ENCODE data around the gene ROBO2.

The ROBO2 gene

DNA sequence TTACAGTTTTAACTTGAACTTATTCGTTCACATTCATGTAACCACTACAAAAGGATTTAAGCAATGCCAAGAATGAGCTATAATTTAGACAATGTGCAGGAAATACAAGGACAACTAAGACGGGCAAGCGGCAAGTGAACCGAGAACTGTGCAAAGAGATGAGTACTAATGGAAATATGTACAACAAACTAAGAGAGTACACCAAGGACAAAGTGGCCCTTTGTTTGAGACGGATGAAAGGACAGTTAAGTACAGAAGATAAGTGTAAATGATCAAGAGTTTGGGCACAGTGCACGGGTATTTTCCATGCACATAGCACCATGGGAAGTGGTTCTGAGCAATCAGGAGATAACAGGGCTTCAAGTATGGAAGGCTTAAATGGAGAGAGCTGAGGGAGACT is 281.7 kb downstream of the ROBO2 start:
- in situ Hi-C loops (cut with MboI; ENCODE audit: low sequenced_read_pairs), result no loop called here

DNA sequence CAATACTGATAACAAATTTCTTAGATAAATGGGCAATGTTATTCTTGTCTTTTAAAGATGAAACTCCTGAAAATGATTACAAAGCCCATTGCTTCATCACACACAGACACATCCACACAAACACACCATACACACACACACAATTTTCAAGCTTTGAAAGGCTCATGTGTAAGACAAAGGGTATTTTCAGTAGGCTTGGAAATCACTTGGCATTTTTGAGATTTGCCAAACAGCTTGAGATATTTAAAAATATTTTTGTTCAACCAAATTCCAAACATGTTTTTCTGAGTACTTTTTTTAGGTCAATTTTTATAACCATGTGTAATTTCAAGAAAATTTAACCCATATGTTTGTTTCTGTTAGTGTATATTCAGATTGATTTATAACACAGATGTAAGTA is 283.7 kb downstream of the ROBO2 start:
- in situ Hi-C loops (cut with MboI; ENCODE audit: low sequenced_read_pairs), result no loop called here

DNA sequence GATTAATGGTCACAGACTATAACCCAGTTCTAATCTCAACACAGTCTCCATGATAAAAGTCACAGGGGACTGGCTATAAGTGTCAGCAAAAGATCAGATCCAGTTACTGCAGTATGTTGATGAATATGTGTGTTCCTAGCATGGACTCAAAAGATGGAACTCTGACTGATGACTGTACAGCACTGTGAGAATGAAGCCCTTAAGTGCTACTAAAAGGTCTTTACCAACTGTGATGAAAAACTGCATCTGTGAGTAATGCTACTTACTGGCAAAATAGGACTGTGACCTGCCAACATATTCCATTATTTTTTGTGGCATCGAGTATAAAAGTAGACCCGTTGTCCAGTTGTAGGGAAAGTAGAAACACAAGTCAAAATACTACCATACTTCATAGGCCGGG is 284.2 kb downstream of the ROBO2 start:
- in situ Hi-C loops (cut with MboI; ENCODE audit: low sequenced_read_pairs), result no loop called here

DNA sequence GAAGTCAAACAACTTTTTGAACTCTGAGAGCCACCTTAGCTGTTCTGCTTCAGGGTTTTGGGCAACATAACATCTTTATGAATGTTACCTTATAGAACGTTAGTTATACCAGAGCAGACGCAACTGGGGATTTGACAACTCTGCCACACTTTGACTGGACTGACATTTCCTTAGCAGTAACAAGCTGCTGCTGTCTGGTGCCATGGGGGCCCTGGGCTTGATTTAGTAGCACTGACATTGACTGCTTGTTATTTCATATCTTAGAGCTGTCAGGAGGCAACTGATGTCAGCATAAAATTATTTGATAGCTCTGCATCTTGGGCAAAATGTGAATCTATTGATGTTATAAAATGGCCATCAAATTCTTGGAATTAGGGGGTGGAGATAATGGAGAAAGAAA is 285.4 kb downstream of the ROBO2 start:
- in situ Hi-C loops (cut with MboI; ENCODE audit: low sequenced_read_pairs), result no loop called here

DNA sequence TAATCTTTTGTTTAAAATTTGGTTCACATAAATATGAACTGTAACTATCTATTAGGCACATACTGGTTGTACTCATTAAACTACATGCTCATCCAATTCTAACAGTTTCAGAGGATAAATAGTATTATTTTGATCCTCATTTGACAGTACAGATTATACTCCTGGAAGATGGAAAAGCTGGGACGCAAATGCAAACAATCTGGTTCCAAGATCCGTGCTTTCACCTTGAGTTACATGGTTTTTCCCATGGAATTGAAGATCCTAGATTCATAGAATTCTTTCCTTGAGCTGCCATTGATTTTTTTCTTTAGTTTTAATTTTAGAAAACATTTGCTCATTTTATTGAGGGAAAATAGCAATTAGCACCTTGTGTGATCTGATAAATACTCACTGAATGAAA is 285.8 kb downstream of the ROBO2 start:
- in situ Hi-C loops (cut with MboI; ENCODE audit: low sequenced_read_pairs), result no loop called here

DNA sequence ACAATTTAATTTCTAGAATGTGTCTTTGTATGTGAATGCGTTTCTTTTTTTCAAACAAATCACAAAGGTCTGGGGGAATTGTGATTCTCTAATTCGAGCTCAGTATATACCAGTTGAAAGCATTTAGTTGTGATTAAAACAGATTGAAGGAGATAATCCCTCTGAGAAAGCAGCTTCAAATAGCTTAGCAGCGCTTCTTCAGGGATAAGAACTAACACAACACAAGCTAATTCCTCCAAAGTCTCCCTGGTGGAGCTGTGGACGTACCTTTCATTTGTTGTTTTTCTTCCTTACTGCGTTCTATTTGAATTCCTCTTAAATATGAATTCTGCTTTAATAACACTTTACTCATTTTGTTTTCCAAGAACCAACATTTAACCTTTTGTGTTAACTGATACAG is 286.7 kb downstream of the ROBO2 start:
- in situ Hi-C loops (cut with MboI; ENCODE audit: low sequenced_read_pairs), result no loop called here

DNA sequence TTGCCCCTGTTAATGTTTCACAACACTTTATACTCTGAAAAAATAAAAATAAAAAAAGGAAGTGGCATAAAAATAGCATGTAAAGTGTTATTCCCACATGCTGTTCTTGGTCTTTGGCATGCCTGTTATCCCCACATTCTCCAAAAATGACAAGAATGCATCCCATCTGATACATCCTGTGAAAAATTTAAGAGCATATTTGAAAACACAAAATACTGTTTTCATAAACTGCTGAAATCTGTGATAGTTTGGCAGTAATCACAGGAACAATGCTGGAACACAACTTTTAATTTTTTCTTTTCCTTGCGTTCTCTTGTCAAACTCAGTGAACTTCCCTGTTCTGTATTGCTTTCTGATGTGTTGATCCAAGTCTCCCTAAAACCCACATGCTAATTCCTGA is 288.8 kb downstream of the ROBO2 start:
- in situ Hi-C loops (cut with MboI; ENCODE audit: low sequenced_read_pairs), result no loop called here

DNA sequence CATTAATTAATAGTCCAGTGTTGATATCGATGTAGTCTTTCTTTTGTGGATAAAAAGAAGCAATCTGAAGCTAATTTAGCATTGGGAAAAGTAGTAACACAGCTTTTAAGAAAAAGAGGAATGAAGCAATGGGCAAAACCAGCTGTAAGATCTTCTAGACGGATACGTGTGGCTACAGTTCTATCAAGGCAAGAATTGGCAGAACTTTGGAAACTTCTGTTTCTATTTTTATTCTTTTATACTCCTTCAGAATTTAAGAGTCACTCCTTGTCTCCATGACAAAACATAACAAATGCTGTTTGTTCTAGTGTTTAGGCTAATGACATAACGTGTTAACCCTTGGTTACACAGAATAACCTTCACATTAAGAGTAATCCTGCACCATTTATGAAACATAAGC is 289.2 kb downstream of the ROBO2 start:
- in situ Hi-C loops (cut with MboI; ENCODE audit: low sequenced_read_pairs), result no loop called here

DNA sequence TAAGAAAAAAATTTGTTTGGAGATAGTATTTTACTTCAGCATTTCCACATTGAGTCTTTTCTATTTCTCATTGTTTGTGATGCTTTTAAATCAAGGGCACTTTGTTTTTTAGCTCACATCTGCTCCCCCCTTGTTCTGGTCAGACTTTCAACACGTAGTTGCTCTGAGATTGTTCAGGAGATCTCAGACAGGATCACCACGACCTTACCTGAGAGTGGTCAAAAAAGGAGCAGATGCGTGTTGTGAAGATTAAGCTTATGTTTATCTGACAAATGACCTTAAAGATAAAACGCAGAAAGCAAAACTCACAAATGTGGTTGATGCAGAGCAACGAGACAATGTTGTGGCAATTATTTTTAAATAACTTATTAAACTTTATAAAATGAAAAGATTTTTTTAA is 298.3 kb downstream of the ROBO2 start:
- in situ Hi-C loops (cut with MboI; ENCODE audit: low sequenced_read_pairs), result no loop called here

DNA sequence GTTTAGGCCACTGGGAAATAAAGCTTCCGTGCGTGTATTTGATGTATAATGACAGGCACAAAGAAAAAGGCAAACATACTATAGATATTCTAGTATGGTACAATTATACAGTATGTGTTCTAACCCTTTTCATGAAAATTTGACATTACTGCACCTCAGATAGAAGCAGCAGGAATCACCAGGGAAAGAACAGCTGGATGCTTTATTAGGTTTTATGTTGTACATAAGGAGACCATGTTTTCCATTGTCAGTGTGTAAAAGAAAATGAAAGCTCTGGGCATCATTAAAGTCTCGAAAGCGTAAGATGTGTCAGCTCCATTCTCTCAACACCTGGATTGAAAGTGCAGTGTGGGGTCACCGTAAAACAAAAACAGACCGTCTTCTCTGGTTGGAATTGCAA is 302.1 kb downstream of the ROBO2 start:
- in situ Hi-C loops (cut with MboI; ENCODE audit: low sequenced_read_pairs), result no loop called here

DNA sequence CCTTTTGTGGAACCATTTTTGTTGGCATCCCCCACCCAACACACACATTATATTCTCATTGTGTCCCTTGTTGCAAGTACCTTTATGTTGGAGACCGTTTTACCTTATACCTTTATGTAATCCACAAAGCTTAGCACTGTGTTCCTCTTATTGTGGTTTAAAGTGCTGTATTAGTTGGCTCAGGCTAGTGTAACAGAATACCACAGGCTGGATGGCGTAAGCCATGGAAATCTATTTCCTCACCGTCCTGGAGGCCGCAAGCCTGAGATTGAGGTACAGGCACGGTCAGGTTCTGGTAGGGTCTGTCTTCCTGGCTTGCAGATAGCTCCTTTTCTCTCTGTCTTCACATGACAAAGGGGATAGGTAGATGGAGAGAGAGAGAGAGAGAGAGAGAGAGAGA is 302.8 kb downstream of the ROBO2 start:
- in situ Hi-C loops (cut with MboI; ENCODE audit: low sequenced_read_pairs), result no loop called here

DNA sequence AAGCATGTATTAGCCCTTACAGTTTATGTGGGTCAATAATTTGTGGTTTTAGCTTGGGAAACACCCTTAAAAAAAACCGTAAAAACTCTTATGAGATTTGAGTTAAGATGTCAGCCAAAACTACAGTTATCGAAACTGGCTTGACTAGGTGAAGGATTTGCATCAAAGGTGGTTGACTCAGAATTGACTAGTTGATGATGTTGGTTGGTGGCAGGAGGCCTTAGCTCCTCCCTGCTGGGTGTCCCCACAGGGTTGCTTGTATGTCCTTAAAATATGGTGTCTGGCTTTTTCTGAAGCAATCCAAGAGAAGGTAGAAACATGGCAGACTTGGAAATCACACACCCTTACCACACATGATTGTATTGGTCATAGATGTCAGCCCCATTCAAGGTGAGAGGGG is 305.1 kb downstream of the ROBO2 start:
- in situ Hi-C loops (cut with MboI; ENCODE audit: low sequenced_read_pairs), result no loop called here

DNA sequence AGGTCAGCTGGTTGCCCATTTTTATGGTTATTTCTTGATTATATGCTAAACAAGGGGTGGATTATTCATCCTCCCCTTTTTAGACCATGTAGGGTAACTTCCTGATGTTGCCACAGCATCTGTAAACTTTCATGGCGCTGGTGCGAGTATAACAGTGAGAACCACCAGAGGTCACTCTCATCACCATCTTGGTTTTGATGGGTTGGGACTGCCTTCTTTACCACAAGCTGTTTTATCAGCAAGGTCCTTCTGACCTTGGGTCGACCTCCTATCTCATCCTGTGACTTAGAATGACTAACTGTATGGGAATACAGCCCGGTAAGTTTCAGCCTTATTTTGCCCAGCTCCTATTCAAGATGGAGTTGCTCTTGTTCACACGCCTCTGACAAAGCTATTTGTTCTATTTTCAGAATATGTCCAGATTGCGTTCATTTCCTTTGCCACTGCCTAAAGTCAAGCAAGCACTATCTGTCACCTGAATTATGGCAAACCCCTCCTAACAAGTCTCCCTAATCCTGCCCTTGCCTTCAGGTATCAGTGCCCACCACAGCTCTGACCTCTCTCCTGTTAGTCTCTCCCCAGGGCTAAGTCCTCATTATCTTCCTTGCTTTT is 308.5 kb downstream of the ROBO2 start:
- in situ Hi-C loops (cut with MboI; ENCODE audit: low sequenced_read_pairs), result no loop called here

DNA sequence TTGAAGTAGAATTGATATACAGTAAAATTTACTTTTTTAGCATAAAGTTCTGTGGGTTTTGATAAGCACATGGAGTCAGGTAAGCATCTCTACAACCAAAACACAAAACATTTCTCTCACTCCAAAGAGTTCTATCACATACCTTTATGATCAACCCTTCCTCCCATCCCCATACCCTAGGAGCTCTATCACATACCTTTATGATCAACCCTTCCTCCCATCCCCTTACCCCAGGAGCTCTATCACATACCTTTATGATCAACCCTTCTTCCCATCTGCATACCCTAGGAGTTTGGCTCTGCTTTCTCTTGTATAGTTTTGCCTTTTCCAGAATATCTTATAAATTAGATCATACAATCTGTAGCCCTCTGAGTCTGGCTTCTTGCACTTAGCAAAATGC is 315.1 kb downstream of the ROBO2 start:
- in situ Hi-C loops (cut with MboI; ENCODE audit: low sequenced_read_pairs), result no loop called here

DNA sequence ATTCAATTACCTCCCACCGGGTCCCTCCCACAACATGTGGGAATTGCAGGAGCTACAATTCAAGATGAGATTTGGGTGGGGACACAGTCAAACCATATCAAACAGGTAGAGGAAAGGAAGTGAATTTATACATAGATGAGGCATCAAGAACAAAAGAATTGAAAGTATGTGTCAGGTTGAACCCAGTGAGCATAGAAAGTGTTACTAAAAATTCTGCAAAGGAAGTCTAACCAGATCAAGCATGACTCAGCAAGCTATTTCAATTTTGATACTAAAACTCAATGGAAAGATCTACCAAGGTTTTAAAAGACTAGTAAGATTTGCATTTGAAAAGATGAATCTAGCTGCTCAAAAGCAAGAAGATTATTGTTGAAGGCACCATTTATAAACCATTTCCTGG is 323.0 kb downstream of the ROBO2 start:
- in situ Hi-C loops (cut with MboI; ENCODE audit: low sequenced_read_pairs), result no loop called here

DNA sequence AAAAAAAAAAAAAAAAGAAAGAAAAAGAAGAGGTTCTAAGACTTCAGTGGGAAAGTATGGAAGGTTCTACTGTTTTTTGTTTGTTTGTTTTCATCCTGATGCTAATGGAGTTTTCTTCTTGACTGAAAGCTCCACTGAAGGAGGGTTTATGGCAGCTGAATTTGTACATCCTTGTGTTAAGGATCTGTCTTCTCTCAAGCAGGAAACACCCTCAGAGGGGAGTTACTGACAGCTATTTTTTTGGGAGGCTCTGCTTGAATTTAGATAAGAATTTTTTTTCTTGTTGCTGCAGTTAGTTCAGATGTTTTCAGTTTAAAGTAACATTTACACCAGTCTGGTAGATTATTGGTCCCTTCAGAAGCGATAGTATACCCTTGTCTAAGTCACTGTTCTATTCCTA is 325.3 kb downstream of the ROBO2 start:
- in situ Hi-C loops (cut with MboI; ENCODE audit: low sequenced_read_pairs), result no loop called here

DNA sequence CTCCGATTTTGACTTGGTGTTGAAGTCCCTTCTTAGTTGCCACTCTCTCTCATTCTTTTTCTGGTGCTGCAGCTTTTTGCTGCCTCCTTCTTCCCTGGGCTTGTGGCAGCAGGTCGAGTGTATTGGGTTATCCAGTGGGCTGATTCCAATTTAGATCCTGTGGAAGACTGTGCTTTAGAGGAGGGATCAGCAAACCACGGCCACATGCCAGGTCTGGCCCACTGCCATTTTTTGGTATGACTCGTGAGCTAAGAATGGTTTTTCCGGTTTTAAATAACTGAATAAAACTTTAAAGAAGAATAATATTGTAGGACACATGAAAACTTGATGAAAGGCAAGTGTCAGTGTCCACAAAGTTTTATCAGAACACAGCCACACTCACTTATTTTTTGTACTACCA is 330.5 kb downstream of the ROBO2 start:
- in situ Hi-C loops (cut with MboI; ENCODE audit: low sequenced_read_pairs), result no loop called here

DNA sequence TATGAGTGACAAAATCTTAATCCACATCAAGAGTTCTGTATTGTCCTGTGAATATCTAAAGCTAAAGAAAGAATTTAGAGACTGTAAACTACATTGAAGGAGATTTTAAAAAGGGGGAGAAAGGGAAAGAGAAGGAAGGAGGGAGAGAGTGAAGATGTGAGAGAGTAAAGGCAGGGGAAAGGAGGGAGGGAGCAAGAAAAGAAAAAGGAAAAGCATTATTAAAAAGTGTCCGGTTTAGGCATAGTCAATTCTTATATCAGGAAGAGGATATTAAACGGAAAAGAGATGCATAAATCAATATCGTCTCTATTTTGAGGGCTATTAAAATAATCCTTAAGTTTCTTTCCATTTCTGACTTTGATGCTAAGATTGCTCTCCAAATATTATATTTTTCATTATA is 332.1 kb downstream of the ROBO2 start:
- in situ Hi-C loops (cut with MboI; ENCODE audit: low sequenced_read_pairs), result no loop called here

DNA sequence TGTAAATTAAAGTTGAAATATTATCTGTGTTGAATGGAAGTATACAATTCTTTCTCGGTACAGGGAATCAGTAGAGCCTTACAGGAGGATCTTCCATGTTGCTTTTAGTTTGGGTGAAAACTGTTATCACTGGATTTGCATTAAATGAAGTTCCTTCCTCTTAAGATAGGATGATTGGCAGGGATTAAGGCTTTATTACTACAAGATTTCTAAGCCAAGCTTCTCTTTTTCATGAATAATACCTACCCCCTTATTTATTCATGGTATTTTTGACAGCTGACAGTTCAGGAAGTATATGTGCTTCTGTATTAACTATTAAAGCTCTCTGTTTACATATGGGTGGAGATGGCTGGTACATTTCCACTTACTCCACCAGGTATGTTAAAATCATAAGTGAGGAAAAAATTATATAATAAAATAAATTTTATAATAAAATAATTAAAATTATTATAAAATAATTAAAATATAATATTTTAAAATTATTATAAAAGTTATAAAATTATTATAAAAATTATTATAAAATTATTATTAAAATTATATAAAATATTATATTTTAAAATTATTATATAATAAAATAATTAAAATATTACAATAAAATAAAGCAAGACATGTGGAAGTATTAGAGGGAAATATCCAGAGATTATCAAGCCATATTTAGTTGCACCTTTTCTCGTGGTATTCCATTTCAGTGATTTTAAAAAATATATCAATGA is 332.9 kb downstream of the ROBO2 start:
- in situ Hi-C loops (cut with MboI; ENCODE audit: low sequenced_read_pairs), result no loop called here

DNA sequence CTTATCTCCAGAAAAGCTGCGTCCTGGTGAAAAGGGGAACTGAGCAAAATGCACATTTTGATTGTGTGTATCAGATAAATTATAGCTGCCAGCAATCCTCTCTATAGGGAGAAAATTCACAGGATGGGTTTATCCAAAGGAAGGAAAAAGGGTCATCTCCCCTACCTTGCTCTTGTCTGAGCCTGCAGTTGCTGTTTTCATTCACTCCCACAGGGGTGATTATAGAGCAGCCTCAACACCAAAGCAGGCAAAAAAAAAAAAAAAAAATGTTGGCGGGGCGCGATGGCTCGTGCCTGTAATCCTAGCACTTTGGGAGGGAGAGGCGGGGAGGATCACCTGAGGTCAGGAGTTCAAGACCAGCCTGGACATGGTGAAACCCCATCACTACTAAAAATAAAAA is 333.7 kb downstream of the ROBO2 start:
- in situ Hi-C loops (cut with MboI; ENCODE audit: low sequenced_read_pairs), result no loop called here

DNA sequence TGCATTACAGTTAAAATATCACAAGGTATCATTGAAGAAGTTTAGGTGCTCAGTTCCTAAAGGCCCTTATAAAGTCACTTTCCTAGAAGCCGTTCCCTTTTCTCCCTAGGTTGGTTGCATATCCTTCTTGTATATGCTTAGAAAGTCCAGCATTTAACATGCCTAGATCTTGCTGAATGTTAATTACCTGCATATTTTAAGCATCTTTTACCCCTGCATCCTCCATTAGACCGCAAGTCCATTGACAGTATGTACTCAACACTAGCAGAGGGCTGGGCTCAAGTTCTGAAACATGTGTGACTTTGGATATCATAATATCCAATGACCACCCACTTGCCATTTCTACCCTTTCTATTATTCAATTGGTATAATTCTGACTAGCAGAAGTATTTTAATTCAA is 336.6 kb downstream of the ROBO2 start:
- in situ Hi-C loops (cut with MboI; ENCODE audit: low sequenced_read_pairs), result no loop called here

DNA sequence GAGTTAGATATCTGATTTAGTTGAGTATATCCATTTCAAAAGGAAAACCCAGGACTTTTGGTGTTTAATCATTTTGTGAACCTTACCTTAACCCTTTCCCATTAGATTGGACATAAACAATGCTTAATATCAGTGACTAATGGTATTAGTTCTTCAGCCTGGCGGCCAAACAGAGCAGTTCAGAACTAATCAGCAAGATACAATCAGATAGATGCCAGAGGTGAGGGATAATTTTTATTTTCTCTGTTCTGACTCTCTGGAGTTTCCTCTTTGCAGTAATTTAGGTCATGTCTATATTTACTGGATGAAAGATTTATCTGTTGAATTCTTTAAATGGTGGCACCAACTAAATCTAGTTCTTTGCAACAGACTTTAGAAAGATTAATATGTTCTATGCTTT is 337.8 kb downstream of the ROBO2 start:
- in situ Hi-C loops (cut with MboI; ENCODE audit: low sequenced_read_pairs), result no loop called here

DNA sequence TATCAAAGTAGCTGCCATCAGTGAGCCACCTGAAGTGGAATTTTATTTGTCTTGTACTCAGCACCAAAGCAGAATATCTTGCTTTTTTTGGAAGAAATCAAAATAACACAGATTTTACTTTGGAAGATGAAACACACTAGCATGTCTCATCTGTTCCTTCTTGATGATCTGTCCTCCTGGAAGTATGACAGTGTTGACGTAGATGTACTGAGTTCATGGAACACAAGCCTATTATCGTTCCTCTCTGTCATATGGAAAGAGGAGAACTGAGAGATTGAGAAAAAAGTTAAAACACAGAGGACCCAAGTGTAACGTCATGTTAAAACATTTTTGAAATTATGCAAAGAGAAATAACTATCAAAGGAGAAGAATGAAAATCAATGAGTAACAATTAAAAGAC is 340.2 kb downstream of the ROBO2 start:
- in situ Hi-C loops (cut with MboI; ENCODE audit: low sequenced_read_pairs), result no loop called here

Data from HL-60/S4 treated with retinoic acid at 250 ng/mL for 4 days and 3 days (cell line).